Measurements from ENCODE around the gene NAA20.

NAA20 gene

DNA sequence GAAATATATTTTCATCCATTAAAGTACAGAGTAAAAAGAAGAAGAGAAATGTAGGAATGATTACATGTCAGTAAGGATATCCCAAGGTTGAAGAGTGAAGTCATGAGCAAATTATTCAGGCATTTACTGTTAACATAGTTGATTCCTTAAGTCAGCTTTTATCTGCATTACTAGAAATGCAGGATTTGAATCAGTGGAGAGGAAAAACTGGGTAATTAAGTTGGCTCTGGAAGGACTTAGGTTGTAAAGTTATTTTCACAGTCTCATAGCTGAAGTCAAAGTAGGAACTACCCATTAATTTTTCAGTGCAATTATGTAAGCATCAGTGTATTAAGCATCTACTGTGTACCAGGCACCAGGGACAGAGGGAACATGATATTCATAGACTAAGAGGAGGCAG is 7.8 kb downstream of the NAA20 start:
- ChIA-PET POLR2A (no interaction called here), CTCF (interaction anchor here (0.7 to 1.4 kb wide), 2 partner anchors 31 to 332 kb away, joined by 3 to 5 read pairs; no protein-coding TSS in a partner anchor)
- TF ChIP-seq, protein P1, sequence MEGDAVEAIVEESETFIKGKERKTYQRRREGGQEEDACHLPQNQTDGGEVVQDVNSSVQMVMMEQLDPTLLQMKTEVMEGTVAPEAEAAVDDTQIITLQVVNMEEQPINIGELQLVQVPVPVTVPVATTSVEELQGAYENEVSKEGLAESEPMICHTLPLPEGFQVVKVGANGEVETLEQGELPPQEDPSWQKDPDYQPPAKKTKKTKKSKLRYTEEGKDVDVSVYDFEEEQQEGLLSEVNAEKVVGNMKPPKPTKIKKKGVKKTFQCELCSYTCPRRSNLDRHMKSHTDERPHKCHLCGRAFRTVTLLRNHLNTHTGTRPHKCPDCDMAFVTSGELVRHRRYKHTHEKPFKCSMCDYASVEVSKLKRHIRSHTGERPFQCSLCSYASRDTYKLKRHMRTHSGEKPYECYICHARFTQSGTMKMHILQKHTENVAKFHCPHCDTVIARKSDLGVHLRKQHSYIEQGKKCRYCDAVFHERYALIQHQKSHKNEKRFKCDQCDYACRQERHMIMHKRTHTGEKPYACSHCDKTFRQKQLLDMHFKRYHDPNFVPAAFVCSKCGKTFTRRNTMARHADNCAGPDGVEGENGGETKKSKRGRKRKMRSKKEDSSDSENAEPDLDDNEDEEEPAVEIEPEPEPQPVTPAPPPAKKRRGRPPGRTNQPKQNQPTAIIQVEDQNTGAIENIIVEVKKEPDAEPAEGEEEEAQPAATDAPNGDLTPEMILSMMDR (IDR thresholded peaks at IDR 0.05; ENCODE audit: insufficient read depth, low read length, missing control alignments) = no peak
- peak; percentile 28 for DNase-seq (ENCODE audit: low read depth, low spot score)
- H3K4me3 ChIP-seq (ENCODE audit: low read depth, low read length) = no peak overlapping the region

DNA sequence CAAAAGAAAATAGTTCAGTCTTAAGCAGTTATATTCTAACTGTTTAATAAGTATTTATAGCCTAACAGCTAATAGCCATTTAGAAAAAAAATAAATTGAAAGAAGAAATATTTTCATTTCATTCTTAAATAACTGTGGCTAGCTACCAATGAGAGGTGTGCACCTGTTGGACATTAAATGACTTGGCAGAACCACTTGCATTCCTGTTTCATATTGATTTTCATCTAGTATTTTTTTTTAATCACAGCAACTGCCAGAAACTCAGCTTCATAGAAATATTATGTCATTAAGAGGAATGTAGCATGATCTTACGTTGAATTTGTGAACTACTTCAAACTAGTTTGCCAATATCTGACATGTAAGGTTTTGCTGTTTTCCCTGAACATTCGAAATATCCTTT is 10.1 kb downstream of the NAA20 start:
- DNase-seq (ENCODE audit: low read depth, low spot score) = no peak
- ChIA-PET CTCF (interaction anchor here (1.1 to 2.6 kb wide), 2 partner anchors 10 to 334 kb away, joined by 3 to 14 read pairs; partner anchors contain the start of gene NAA20), POLR2A (no interaction called here)
- TF ChIP-seq, protein P1 (IDR thresholded peaks at IDR 0.05; ENCODE audit: insufficient read depth, low read length, missing control alignments) = no peak
- no peak overlapping the region for H3K4me3 ChIP-seq (ENCODE audit: low read depth, low read length)

DNA sequence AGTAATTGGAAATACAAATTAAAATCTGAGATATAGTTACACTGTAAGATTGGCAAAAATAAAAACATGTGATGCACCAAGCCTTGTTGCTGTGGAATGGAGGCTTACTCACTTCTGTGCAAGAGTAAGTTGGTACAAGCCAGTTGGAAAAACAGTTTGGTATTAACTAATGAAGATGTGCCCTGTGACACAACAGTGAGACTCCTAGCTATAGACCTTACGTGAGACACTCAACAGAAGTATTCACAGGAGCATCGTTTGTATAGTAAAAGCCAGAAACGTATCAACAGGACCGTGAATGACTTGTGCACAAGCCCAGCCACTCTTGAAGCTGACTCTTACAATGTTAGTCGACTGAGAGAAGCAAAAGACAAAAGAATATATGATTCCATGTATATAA is 14.6 kb downstream of the NAA20 start:
- ChIA-PET POLR2A (no interaction called here), CTCF (interaction anchor here (1.3 to 2.9 kb wide), 2 partner anchors 15 to 339 kb away, joined by 5 to 9 read pairs; partner anchors contain the start of gene NAA20)
- no peak overlapping the region for H3K4me3 ChIP-seq (ENCODE audit: low read depth, low read length)
- TF ChIP-seq, protein P1 (IDR thresholded peaks at IDR 0.05; ENCODE audit: insufficient read depth, low read length, missing control alignments) = no peak
- DNase-seq (ENCODE audit: low read depth, low spot score) = no peak

DNA sequence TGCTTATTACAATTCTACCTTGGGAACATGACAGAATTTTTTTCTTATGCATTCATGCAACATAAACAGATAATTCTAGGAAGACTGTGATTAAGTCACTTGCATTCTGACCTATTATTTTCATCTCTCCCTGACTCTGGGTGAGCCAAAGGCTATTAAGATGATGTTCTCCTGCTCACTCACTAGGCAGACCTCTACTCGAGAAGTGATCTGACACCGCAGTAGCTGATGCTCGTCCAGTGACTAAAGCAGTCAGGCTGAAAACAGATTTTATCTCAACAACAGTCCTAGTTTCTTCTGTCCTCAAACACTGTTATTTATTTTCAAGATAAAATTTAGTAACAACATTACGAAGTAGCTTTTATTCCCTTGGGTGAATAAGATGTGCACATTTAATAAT is 17.3 kb downstream of the NAA20 start:
- CTCF ChIA-PET = interaction anchor here (0.8 kb wide), 1 partner anchor 9 kb away, joined by 3 read pairs; no protein-coding TSS in a partner anchor
- POLR2A ChIA-PET = no interaction called here
- H3K4me3 ChIP-seq (ENCODE audit: low read depth, low read length) = no peak overlapping the region
- DNase-seq (ENCODE audit: low read depth, low spot score) = no peak
- TF ChIP-seq, protein P1 (IDR thresholded peaks at IDR 0.05; ENCODE audit: insufficient read depth, low read length, missing control alignments) = no peak

DNA sequence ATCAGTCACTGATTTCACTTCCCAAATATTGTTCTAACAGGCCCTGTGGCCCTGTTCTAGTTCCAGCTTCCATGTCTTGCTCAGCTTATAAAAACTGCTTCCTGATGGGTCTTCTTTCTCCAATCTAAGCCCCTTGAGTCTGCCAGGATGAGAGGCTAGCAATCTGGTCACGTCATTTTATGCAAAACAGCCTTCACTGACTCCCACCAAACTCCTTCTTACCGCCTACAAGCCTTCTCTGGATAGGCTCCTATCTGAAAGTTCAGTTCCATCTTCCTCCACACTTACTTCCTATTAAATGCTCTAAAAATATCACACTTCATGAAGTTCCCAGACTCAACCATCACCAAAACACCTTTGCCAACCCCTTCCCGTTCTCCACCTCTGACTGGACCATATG is 19.6 kb downstream of the NAA20 start:
- ChIA-PET POLR2A (interaction anchor here (0.8 kb wide), 1 partner anchor 60 kb away, joined by 3 read pairs; no protein-coding TSS in a partner anchor), CTCF (interaction anchor here (1.0 to 1.7 kb wide), 3 partner anchors 11 to 345 kb away, joined by 3 to 4 read pairs (median 4); no protein-coding TSS in a partner anchor)
- no peak overlapping the region for H3K4me3 ChIP-seq (ENCODE audit: low read depth, low read length)
- TF ChIP-seq, protein P1 (IDR thresholded peaks at IDR 0.05; ENCODE audit: insufficient read depth, low read length, missing control alignments) = no peak
- DNase-seq (ENCODE audit: low read depth, low spot score) = no peak

DNA sequence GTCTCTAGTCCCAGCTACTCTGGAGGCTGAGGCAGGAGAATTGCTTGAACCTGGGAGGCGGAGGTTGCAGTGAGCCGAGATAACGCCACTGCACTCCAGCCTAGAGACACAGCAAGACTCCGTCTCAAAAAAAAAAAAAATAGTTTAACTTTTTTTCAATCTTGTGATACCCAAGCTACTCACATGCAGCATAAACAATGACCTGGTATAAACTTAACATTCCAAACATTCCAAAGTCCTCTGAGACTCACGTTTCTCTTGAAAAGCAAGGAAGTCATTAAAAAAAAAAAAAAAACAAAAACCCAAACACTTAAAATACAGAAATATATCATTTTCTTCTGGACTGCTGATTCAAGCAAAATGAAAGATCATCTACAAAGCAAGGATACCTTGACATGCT is 20.8 kb downstream of the NAA20 start:
- DNase-seq (ENCODE audit: low read depth, low spot score) = no peak
- CTCF ChIA-PET = interaction anchor here (1.0 to 1.7 kb wide), 4 partner anchors 10 to 346 kb away, joined by 4 read pairs; partner anchors contain the start of gene NAA20
- TF ChIP-seq, protein P1 (IDR thresholded peaks at IDR 0.05; ENCODE audit: insufficient read depth, low read length, missing control alignments) = no peak
- no peak overlapping the region for H3K4me3 ChIP-seq (ENCODE audit: low read depth, low read length)
- POLR2A ChIA-PET = interaction anchor here (0.7 kb wide), 1 partner anchor 122 kb away, joined by 3 read pairs; no protein-coding TSS in a partner anchor

Measured in AG04449 (cell line).